ENCODE results near the gene NKX6-2.

NKX6-2 gene

DNA sequence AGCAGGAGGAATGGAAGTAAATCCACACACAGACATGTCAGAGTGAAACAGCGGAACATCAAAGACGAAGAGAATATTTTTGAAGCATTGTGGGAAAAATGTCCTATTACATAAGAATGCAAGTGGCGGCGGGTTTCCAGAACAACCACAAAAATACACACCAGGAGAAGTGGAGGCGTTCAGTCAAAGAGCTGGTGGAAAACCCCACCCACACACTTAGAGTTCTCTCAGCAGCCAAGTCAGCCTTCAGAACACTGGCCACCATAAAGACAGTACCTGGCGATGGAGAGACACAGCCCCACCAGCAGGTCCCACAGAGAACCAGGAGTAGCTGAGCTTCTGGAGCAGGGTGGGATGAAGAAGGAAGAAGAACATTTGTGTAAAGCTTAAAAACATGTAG, 23.7 kb downstream of the NKX6-2 start:
- TF ChIP-seq, protein P1, sequence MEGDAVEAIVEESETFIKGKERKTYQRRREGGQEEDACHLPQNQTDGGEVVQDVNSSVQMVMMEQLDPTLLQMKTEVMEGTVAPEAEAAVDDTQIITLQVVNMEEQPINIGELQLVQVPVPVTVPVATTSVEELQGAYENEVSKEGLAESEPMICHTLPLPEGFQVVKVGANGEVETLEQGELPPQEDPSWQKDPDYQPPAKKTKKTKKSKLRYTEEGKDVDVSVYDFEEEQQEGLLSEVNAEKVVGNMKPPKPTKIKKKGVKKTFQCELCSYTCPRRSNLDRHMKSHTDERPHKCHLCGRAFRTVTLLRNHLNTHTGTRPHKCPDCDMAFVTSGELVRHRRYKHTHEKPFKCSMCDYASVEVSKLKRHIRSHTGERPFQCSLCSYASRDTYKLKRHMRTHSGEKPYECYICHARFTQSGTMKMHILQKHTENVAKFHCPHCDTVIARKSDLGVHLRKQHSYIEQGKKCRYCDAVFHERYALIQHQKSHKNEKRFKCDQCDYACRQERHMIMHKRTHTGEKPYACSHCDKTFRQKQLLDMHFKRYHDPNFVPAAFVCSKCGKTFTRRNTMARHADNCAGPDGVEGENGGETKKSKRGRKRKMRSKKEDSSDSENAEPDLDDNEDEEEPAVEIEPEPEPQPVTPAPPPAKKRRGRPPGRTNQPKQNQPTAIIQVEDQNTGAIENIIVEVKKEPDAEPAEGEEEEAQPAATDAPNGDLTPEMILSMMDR (IDR thresholded peaks at IDR 0.05; ENCODE audit: control insufficient read depth, extremely low read depth, insufficient read depth) = no peak
- H3K4me3 ChIP-seq (ENCODE audit: low read depth, low read length) = no peak overlapping the region
- no peak for DNase-seq (ENCODE audit: low read depth)

DNA sequence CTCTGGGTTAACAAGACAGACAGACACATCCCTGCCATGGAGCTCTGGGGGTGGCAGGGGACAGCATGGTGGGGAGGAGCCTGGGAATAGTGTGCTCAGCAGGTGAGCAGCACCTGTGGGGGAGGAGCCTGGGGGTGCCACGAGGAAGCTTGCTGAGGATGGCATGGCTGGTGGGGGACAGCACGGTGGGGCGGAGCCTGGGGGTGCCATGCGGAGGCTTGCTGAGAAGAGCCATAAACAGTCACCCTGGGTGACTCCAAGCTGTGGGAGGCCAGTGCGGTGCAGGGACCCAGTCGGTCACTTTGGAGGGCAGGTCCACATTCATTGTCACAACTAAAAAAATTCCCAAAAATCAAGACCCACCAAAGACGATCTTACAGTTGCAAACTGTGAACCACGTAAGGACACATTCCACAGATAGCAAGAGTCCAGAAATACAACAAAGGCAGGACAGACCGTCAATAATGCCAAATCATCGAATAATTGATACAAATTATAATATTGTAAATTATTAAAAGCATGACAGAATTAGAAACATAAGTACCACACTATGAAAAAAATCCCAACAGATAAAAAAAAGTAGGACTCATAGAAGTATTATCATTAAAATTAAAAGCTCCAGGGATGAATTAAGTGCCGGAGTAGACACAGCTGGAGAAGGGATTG, 24.4 kb downstream of the NKX6-2 start:
- H3K4me3 ChIP-seq (ENCODE audit: low read depth, low read length) = no peak overlapping the region
- no peak for DNase-seq (ENCODE audit: low read depth)
- TF ChIP-seq, protein P1 (IDR thresholded peaks at IDR 0.05; ENCODE audit: control insufficient read depth, extremely low read depth, insufficient read depth) = no peak

DNA sequence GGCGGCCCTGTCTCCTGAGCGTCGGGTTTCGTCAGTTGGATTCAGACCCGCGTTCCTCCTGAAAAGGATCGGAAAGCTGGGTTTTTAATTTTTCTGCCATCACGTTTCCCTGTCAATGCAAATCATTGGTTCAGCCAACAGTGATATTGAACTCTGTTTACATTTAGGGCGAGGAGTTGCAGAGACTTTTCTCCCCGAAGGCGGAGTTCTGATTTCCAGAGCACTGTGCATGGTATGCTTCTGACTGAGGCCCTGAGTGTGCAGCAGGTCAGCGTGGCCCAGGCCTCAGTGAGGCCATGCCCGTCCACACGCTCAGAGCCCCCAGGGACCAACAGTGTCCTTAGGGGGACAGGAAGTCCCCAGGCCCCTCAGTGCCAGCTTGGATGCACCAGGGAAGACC, 27.1 kb downstream of the NKX6-2 start:
- TF ChIP-seq, protein P1 (IDR thresholded peaks at IDR 0.05; ENCODE audit: control insufficient read depth, extremely low read depth, insufficient read depth) = no peak
- no peak overlapping the region for H3K4me3 ChIP-seq (ENCODE audit: low read depth, low read length)
- DNase-seq (ENCODE audit: low read depth) = no peak

DNA sequence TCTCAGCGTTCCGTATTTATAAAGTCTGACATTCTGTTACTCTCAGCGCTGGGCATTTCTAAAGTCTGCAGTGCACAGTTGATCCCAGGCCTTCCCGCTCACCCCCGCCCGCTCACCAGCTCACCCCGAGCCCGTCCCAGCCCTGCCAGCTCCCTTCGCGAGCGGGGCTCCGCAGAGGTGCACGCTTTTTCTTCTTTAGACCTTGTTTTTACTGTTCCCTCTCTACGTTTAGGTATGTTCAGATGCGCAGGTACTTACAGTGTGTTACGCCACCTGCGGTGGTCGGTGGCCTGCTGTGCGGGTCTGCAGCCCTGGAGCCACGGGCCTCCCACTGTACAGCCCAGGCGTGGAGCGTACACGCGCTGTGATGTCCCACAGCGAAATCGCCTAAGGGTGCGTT, 28.8 kb downstream of the NKX6-2 start:
- TF ChIP-seq, protein P1 (IDR thresholded peaks at IDR 0.05; ENCODE audit: control insufficient read depth, extremely low read depth, insufficient read depth) = no peak
- DNase-seq (ENCODE audit: low read depth) = no peak
- H3K4me3 ChIP-seq (ENCODE audit: low read depth, low read length) = no peak overlapping the region

DNA sequence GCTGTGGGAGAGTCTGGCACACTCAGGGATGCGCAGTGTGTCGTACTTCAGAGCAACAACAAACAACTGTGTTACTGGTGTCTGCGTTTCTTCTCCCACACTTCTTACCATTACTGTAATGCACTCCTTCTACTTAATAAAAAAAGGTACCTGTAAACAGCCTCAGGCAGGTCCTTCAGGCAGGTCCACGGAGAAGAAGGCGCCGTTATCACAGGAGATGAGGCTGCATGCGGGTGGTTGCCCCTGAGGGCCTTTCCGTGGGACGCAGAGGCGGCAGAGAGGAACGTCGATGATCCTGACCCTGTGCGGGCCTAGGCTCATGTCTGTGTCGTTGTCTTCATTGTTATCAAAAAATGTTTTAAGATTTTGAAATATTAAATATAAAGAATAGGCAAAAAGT, 29.4 kb downstream of the NKX6-2 start:
- no peak overlapping the region for H3K4me3 ChIP-seq (ENCODE audit: low read depth, low read length)
- TF ChIP-seq, protein P1 (IDR thresholded peaks at IDR 0.05; ENCODE audit: control insufficient read depth, extremely low read depth, insufficient read depth) = no peak
- no peak for DNase-seq (ENCODE audit: low read depth)

DNA sequence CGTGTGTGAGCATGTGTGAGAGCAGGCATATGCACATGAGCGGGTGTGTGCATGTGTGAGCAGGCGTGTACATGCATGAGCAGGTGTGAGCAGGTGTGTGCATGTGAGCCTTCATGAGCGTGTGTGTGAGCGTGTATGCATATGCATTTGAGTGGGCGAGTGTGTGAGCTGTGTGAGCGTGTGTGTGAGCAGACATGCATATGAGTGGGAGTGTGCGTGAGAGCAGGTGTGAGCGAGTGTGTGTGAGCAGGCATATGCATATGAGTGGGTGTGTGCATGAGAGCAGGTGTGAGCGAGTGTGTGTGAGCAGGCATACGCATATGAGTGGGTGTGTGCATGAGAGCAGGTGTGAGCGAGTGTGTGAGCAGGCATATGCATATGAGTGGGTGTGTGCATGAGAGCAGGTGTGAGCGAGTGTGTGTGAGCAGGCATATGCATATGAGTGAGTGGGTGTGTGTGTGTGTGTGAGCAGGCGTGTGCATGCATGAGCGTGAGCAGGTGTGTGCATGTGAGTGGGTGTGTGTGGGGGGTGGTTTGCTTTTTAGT, 30.7 kb downstream of the NKX6-2 start:
- no peak overlapping the region for H3K4me3 ChIP-seq (ENCODE audit: low read depth, low read length)
- TF ChIP-seq, protein P1 (IDR thresholded peaks at IDR 0.05; ENCODE audit: control insufficient read depth, extremely low read depth, insufficient read depth) = no peak
- no peak for DNase-seq (ENCODE audit: low read depth)

DNA sequence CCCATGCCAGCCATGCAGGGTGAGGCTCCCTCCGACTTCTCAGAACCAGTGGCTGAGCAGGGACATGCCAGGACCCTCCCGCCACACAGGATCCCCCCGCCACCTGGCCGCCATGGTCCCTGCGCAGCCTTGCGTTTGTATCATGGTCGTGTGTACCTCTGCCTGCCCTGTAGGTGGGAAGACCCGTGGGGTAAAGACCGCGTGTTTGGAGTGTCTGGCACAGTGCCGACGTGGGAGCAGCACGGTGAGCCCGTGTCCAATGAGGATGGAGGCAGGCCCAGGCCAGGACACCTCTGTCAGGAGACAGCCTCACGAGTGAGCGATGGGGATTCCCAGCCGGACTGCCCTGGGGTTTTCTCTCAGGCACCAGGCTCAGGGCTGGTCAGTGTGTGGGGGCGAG, 31.9 kb downstream of the NKX6-2 start:
- no peak for DNase-seq (ENCODE audit: low read depth)
- no peak overlapping the region for H3K4me3 ChIP-seq (ENCODE audit: low read depth, low read length)
- TF ChIP-seq, protein P1 (IDR thresholded peaks at IDR 0.05; ENCODE audit: control insufficient read depth, extremely low read depth, insufficient read depth) = no peak

Data from LNCaP clone FGC (cell line).